ENCODE results near the gene SPATA46. TPM values are rescaled to one million over a fixed set of nuclear protein-coding genes. Genes with fewer than 3 reads are reported as not detected.

Gene SPATA46
- total RNA-seq, 1 donor from 2014 or later, result not detected

DNA sequence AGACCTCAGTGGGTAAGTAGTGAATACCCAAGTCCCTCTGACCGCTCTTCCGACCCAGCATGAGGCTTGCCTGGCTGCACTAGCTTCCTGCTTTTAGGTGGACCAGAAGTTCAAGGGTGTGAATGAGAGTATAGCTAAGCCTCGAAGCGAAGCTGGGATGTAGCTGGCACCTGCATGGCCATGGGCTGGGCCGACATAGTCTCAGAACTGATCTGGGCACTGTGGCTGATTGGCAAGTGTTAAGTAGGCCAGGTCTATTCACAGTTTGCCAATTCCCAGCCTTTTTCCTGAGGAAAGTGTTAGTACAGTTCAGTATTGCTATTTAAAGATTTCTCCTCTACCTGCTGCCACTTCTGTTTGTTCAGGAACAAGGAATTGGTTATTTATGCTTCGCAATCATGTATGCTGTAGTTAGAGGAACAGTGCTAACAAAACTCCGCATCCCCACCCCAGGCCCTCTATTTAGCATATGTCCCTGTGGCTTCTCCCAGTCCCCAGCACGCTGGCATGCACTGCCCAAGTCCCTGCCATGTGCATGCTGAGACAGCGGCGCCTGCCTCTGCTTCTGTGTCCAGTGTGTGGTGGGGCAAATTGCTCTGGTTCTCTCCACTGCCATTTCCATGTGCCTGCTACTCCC lies 16.3 kb downstream of the SPATA46 start:
- Mint-ChIP-seq H3K4me1 (ENCODE audit: low read depth, unreplicated experiment) (peaks cover 2% of the 10 kb centered on the region), H3K27me3 (ENCODE audit: low read depth, unreplicated experiment) (peaks cover 6% of the 10 kb centered on the region), H3K9me3 (ENCODE audit: unreplicated experiment) (no peaks in the 10 kb centered on the region), H3K36me3 (ENCODE audit: low read depth, unreplicated experiment) (no peaks in the 10 kb centered on the region), H3K27ac (ENCODE audit: unreplicated experiment) (no peak overlapping the region), H3K4me3 (ENCODE audit: unreplicated experiment) (no peak overlapping the region)
- TF ChIP-seq CTCF (IDR thresholded peaks at IDR 0.05; ENCODE audit: insufficient read depth, low read depth, low read length), result no peak
- no peak for TF ChIP-seq EZH2 (IDR thresholded peaks at IDR 0.05; ENCODE audit: insufficient read depth, low read length)
- Histone ChIP-seq H3K36me3 (ENCODE audit: insufficient read depth, low read length) (no peaks in the 10 kb centered on the region), H3K4me3 (ENCODE audit: insufficient read depth, low read depth, low read length) (no peak overlapping the region), H2AFZ (ENCODE audit: low read depth, low read length) (no peak overlapping the region), H3K4me1 (ENCODE audit: insufficient read depth, low read length) (peaks cover 8% of the 10 kb centered on the region), H3K27ac (ENCODE audit: low read depth, low read length) (no peak overlapping the region), H3K79me2 (ENCODE audit: insufficient read depth, low read length) (no peaks in the 10 kb centered on the region), H4K20me1 (ENCODE audit: insufficient read depth, low read length) (no peaks in the 10 kb centered on the region), H3K9ac (ENCODE audit: low read length) (no peak overlapping the region), H3K4me2 (ENCODE audit: low read length) (no peak overlapping the region), H3K9me3 (ENCODE audit: insufficient read depth, low read depth, low read length) (no peaks in the 10 kb centered on the region), H3K27me3 (ENCODE audit: insufficient read depth, low read length) (no peaks in the 10 kb centered on the region)
- no peak for FAIRE-seq
- no peak for DNase-seq (ENCODE audit: low read depth)

GRCh38 chr1:162359523-162360236 lies 17.0 kb downstream of the SPATA46 start:
- Histone ChIP-seq H3K9me3 (ENCODE audit: insufficient read depth, low read depth, low read length) (no peaks in the 10 kb centered on the region), H3K4me3 (ENCODE audit: insufficient read depth, low read depth, low read length) (no peak overlapping the region), H4K20me1 (ENCODE audit: insufficient read depth, low read length) (no peaks in the 10 kb centered on the region), H3K27me3 (ENCODE audit: insufficient read depth, low read length) (no peaks in the 10 kb centered on the region), H3K4me1 (ENCODE audit: insufficient read depth, low read length) (peaks cover 7% of the 10 kb centered on the region), H3K9ac (ENCODE audit: low read length) (no peak overlapping the region), H3K36me3 (ENCODE audit: insufficient read depth, low read length) (no peaks in the 10 kb centered on the region), H3K27ac (ENCODE audit: low read depth, low read length) (no peak overlapping the region), H3K79me2 (ENCODE audit: insufficient read depth, low read length) (no peaks in the 10 kb centered on the region), H2AFZ (ENCODE audit: low read depth, low read length) (no peak overlapping the region), H3K4me2 (ENCODE audit: low read length) (no peak overlapping the region)
- TF ChIP-seq CTCF (IDR thresholded peaks at IDR 0.05; ENCODE audit: insufficient read depth, low read depth, low read length) (no peak), EZH2 (IDR thresholded peaks at IDR 0.05; ENCODE audit: insufficient read depth, low read length) (no peak)
- DNase-seq (ENCODE audit: low read depth), result no peak
- no peak overlapping the region for H3K4me3 Mint-ChIP-seq (ENCODE audit: unreplicated experiment)
- no peaks in the 10 kb centered on the region for H3K36me3 Mint-ChIP-seq (ENCODE audit: low read depth, unreplicated experiment)
- no peaks in the 10 kb centered on the region for H3K9me3 Mint-ChIP-seq (ENCODE audit: unreplicated experiment)
- no peak overlapping the region for H3K27ac Mint-ChIP-seq (ENCODE audit: unreplicated experiment)
- peaks cover 5% of the 10 kb centered on the region for H3K27me3 Mint-ChIP-seq (ENCODE audit: low read depth, unreplicated experiment)
- no peak for FAIRE-seq
- peaks cover under 1% of the 10 kb centered on the region for H3K4me1 Mint-ChIP-seq (ENCODE audit: low read depth, unreplicated experiment)

DNA sequence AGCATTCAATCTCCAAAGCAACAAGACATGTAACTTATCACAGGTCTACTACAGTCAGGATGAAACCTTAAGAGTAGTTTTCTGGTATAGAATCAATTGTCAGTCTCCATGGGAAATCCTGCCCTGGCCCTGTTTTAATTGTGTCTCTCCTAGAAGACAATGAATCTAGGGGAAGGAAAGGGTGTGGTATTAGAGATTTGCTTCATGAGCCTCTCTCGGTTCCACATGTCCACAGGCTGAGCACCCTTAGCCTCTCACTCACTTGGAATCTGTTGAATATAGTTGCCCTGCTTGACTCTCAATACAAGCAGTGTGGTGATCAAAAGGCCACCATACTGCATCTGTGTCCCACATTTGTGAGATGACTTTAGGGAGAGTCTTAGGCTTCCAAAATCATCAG lies 17.7 kb downstream of the SPATA46 start:
- H3K9me3 Mint-ChIP-seq (ENCODE audit: unreplicated experiment), result no peaks in the 10 kb centered on the region
- no peaks in the 10 kb centered on the region for H3K4me1 Mint-ChIP-seq (ENCODE audit: low read depth, unreplicated experiment)
- no peak overlapping the region for H3K9ac ChIP-seq (ENCODE audit: low read length)
- no peak overlapping the region for H3K4me2 ChIP-seq (ENCODE audit: low read length)
- H3K27ac Mint-ChIP-seq (ENCODE audit: unreplicated experiment), result no peak overlapping the region
- no peak overlapping the region for H2AFZ ChIP-seq (ENCODE audit: low read depth, low read length)
- no peaks in the 10 kb centered on the region for H3K79me2 ChIP-seq (ENCODE audit: insufficient read depth, low read length)
- no peaks in the 10 kb centered on the region for H3K27me3 ChIP-seq (ENCODE audit: insufficient read depth, low read length)
- no peaks in the 10 kb centered on the region for H4K20me1 ChIP-seq (ENCODE audit: insufficient read depth, low read length)
- H3K27ac ChIP-seq (ENCODE audit: low read depth, low read length), result no peak overlapping the region
- no peak overlapping the region for H3K4me3 Mint-ChIP-seq (ENCODE audit: unreplicated experiment)
- H3K9me3 ChIP-seq (ENCODE audit: insufficient read depth, low read depth, low read length), result no peaks in the 10 kb centered on the region
- DNase-seq (ENCODE audit: low read depth) (no peak), FAIRE-seq (no peak)
- peaks cover 4% of the 10 kb centered on the region for H3K27me3 Mint-ChIP-seq (ENCODE audit: low read depth, unreplicated experiment)
- H3K36me3 Mint-ChIP-seq (ENCODE audit: low read depth, unreplicated experiment), result no peaks in the 10 kb centered on the region
- H3K36me3 ChIP-seq (ENCODE audit: insufficient read depth, low read length), result no peaks in the 10 kb centered on the region
- no peak for TF ChIP-seq CTCF (IDR thresholded peaks at IDR 0.05; ENCODE audit: insufficient read depth, low read depth, low read length)
- no peak for TF ChIP-seq EZH2 (IDR thresholded peaks at IDR 0.05; ENCODE audit: insufficient read depth, low read length)
- no peak overlapping the region for H3K4me3 ChIP-seq (ENCODE audit: insufficient read depth, low read depth, low read length)
- H3K4me1 ChIP-seq (ENCODE audit: insufficient read depth, low read length), result no peaks in the 10 kb centered on the region
